ENCODE data around the gene C11orf16.

C11orf16 gene

DNA sequence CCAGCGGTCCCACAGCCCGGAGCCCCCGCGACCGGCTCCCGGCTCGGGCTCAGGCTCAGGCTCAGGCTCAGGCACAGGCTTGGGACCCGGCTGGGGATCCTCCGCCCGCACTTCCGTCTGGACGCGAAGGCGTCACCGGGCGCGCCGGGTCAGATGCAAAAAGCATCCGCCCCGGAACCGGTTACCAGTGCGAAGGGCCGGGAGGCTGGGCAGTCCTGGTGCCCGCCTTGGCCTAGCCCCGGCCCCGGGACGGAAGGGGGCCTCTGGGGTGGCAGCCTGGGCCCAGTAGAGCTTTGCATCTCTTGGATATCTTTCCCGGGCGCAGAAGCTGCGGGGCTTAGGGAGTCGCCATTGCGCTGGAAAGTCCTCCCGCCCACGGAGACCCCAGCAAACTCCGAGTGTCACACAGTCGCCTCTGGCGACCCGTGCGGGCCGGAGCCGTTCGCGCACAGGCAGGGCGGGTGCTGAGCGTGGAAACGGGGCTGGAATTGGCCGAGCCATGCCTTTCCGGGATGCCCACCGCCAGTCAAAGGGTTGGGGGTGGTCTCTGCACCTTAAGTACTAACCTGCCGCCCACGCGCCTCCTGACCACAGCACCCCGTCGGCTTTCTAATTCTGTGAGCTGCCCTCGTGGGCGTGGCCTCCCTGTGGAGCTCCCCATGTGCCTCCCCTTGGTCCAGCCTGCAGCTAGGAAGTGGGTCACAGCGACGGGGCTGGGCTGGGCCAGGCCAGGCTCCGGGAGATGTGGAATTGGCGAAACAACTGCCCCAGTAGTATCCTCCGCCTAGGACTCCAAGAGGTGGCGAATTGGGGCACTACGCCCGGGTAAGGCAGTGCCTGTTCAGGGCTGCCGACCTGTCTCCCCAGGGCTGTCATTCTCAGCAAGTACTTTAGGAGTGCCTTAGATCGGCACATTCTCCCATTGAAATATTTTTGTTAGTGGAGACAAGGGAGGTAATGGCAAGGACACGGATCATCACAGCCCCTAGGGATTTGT, 31.9 kb upstream of the C11orf16 start, which contains the start of gene TMEM9B:
TMEM9B (minus strand) TSS at position 119 of the 997 bp plus-strand sequence. CDS start 129 bp downstream, outside the sequence.
- peak; percentile 75 for DNase-seq (ENCODE audit: low read depth)
- TF ChIP-seq CTCF (IDR thresholded peaks at IDR 0.05; ENCODE audit: low read depth, low read length, missing control alignments): no peak

DNA sequence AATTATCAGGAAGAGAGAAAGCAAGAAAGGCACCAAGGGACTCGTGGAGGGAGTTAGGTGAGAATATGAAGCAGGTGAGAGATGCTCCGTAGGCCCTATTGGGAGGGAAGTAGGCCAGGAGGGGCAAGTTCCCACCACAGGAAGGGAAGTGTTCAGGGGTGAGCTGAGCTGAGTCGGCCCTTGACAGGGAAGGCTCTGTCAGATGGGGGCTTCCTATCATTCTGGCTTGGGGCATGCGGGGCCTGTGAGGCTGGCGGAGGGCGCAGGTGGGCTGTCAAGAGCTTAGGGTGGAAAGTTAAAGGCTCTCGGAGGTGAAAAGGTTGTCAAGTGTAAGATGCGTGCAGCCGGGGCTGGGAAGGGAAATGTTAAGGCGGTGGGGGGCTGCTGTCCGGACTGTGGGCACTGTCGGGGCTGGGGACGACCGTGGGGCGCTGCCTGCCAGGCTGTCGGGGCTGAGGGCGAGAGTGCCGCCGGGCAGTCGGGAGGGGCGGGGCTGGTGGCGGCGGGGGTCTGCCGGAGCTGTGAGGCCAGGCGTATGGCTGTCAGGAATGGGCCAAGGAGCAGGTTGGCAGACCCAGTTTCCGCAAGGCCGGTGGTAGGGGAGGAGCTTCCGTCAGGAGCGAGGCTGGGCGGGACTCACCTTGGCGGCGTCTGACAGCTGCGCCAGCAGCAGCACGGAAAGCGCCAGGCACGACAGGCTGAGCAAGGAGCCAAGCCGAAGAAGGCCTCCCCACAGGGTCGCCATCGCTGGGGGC, 31.0 kb upstream of the C11orf16 start:
- peak overlapping the region; percentile 81 for H3K4me3 ChIP-seq (ENCODE audit: low read depth, low read length)
- TF ChIP-seq CTCF (IDR thresholded peaks at IDR 0.05; ENCODE audit: low read depth, low read length, missing control alignments): no peak
- peak; percentile 55 for DNase-seq (ENCODE audit: low read depth)

More for the DNA sequence above, 31.9 kb upstream of the C11orf16 start, which contains the start of gene TMEM9B:
- peak within 1 kb of the TSS; percentile 81 for H3K4me3 ChIP-seq (ENCODE audit: low read depth, low read length)

DNA sequence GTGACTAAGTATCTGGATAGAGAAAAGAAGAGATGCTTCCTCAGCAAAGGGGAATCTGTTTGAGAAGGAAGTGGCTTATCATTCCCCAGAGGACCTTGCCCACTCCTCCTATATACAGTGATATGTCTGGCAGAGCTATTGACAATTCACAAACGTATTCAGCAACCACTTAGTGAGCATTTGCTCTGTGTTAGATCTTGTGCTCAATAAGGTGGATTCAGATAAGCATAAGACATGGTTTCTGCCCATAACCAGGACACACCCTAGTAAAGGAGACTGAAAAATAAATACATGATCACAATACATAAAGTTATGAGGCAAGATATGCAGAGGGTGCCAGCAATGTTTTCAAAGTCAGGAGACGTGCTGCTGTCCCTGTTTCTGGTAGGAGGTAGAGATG, 30.1 kb upstream of the C11orf16 start:
- H3K4me3 ChIP-seq (ENCODE audit: low read depth, low read length): peak overlapping the region; percentile 81
- no peak for DNase-seq (ENCODE audit: low read depth)
- TF ChIP-seq CTCF (IDR thresholded peaks at IDR 0.05; ENCODE audit: low read depth, low read length, missing control alignments): no peak

- no peak overlapping the region for H3K4me3 ChIP-seq (ENCODE audit: low read depth, low read length)
- no peak for TF ChIP-seq CTCF (IDR thresholded peaks at IDR 0.05; ENCODE audit: low read depth, low read length, missing control alignments)
- no peak for DNase-seq (ENCODE audit: low read depth)
These were observed 28.7 kb upstream of the C11orf16 start for GRCh38 chr11:8961401-8961800.

DNA sequence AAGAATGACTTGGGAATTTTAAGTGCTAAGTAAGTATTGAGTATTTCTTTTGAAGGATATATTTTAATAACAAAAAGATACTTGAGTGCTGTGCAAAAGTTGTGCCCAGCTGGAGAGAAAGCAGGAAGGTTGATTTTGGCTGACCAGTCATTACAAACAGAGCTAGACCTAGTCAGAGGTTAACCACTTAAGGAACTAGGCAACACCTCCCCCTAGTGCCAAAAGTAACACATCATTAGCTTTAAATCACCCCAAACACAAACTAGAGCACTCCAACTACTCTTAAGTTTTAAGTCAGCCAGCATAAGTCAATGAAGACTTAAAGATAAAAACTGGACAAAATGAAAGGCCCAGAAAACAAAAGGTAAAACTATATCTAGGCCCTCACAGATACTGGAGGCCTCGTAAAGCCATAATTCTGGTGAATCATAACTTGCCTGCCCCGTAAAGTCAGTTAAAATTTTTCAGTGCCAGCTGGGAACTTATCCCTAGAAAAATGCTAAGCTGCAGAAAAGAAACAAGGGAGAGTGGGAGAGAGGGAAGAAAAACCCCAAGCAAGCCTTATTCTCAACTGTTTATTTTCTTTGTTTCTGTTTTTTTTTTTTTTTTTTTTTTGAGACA, 26.9 kb upstream of the C11orf16 start:
- H3K4me3 ChIP-seq (ENCODE audit: low read depth, low read length): no peak overlapping the region
- peak; percentile 70 for TF ChIP-seq CTCF (IDR thresholded peaks at IDR 0.05; ENCODE audit: low read depth, low read length, missing control alignments)
- DNase-seq (ENCODE audit: low read depth): peak; percentile 73

- no peak for TF ChIP-seq CTCF (IDR thresholded peaks at IDR 0.05; ENCODE audit: low read depth, low read length, missing control alignments)
- H3K4me3 ChIP-seq (ENCODE audit: low read depth, low read length): no peak overlapping the region
- no peak for DNase-seq (ENCODE audit: low read depth)
These were observed 24.1 kb upstream of the C11orf16 start for GRCh38 chr11:8956860-8957259.

Measured in GM12864 (cell line).